Posterior vena cava (tissue), 2 donors: ENCODE measurements around the gene CPNE6. TPM values are rescaled to one million over a fixed set of nuclear protein-coding genes. Genes with fewer than 3 reads are reported as not detected.
A peak's percentile ranks its signal among the peaks of the same experiment; 100 is the strongest.

Experiments
- DNase-seq: peaks from one replicate; pipeline ENCODE4 v3.0.0-alpha.2; 2020; ENCODE audit warnings: low spot score
- intact Hi-C, 2 donors: fragments of 100-400 bp; cut with DNase I; formaldehyde crosslinking; loops; one replicate each; pipeline versions ENCODE4 v1.14.1 to v1.14.2; 2022 to 2023
- total RNA-seq, 2 donors: library from RNA; stranded (reverse); fragmentation: NEBNext Ultra II Directional; extraction: Animal tissue kit (Norgen Biotek cat#: 25700); gene quantifications; one replicate each; pipeline ENCODE4 v1.2.1, GENCODE V29; 2021
- donor health status: DM: yes; HTN: yes; CAD: no.
- donor health status: DM: yes; HTN: yes; CAD: no.

CPNE6 gene
- total RNA-seq, 2 donors from 2014 or later, result 0.32 to 1.3 TPM

DNA sequence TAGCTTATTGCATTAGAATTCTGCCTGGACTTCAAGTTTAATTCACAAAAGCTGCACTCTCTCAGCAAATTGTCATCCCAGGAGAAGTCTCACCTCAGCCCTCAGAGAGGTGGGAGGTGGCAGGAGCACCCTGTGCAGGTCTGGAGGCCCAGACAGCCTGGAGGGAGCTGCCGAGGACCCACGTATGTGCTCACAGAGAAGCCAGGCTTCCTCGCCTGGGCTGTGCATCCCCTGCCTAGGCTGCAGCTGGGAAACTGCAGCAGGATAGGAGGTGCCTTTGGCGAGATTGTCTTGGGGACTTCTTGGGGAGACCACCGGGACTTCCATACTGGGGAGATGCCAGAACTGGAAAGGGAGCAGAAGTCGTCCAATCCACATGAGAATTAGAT lies 8.8 kb downstream of the CPNE6 start:
- DNase-seq, result no peak
- intact Hi-C loops, result no loop called here

DNA sequence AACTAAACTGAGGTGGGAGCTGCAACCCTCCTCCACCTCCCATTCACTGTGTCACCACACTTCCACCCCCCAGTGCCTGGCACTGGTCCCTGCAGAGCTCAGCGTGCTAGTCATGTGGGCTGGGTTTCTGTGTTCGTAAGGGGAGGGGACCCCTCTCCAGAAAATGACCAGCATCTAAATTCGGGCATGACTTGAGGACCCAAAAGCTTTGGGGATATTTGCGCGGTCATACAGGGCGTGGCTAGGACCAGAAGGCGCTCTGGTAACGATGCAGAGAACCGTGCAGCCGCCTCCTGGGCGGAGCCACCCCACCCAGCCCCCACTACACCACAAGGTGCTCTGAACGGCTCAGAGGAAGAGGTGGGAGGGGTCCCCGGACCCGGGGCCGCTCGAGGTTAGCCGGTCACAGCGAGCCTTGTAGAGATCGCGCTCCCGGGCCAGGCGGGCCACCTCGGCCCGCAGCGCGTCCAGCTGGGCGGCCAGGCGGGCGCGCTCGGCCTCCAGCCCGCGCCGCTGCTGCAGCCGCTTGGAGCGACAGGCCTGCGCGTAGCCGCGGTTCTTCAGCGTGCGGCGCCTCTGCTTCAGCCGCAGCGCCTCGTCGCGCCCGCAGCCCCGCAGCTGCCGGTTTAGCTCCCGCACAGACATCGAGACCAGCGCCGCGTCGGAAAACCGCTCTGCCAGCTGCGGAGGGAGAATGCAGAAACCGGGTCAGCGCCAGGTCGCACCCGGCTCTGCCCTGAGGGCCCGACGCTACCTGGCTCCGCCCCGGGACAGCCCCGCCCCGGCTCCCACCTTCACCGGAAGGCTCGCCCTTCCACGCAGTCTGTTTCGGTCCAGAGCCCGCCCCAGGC lies 9.8 kb downstream of the CPNE6 start:
- intact Hi-C loops, result no loop called here
- DNase-seq, result no peak

DNA sequence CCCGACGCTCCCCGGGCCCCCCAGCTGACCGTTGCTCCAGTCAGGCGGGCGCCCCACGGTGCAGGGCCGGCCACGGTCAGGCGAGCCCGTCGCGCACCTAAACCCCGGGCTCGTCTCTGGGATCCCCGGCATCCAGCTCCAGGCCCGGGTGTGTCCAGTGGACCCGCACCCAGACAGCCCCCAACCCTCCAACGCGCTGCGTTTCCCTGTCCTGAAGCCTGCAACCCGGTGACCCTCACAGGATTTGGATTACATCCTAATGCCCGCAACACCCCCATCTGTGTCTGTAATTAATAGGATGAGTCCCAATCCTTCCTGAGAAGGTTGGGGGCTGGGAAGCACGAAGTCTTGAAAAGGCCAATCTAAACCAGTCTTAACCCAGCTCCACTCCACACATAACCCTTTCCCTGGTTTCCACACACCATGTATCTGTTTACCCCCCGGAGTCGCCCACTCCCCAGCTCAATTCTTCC lies 10.4 kb downstream of the CPNE6 start:
- DNase-seq, result no peak

DNA sequence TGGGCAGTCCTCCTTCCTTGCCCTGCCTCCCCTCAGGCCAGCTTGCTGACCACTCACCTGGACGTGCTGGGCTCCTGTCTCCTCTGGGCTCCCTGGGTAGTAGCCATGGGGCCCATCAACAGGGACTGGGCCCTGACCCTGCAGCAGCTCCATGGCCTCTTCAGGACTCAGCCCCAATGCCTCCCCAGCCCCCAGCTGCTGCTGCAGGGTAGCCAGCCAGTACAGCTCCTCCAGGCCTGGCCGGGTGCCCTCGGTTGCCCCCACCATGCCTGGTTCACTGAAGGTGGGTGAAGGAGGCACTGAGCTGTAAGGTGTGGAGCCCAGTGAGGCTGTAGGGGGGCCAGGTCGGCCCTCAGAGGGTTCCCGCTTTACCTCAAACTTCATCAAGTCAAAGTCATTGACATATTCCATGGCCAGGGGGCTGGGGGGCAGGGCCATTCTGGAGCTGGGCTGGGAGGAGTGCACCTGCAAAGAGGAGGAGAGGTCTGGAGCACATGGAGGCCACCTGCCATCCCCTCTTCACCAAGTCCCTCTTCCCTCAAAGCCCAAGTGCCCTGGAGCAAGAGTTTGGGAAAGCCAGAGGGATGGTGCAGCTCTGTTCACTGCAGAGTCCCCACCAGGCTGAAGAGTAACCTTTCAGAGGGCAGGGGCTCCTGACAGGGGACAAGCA lies 11.2 kb downstream of the CPNE6 start:
- intact Hi-C loops, result no loop called here
- DNase-seq, result no peak

More for the DNA sequence above, 10.4 kb downstream of the CPNE6 start:
- intact Hi-C loops, result no loop called here

DNA sequence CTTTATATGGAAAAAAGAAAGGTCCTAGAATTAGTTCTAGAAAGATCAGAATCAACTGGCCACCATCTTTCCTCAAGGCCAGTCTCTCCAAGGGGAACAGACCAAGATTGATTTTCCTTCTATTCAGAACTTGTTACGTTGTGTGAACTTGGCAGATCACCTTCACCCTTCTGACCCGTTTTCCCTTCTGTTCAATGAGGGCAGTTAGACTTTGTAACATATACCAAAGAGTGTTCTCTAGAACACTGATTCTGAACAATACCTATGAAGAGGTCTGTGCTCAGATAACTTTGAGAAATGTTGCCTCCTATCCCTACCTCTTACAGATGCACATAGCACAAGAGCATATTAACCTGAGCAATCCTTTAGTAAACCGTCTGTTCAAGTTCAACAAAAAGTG lies 12.1 kb downstream of the CPNE6 start:
- intact Hi-C loops, result no loop called here
- no peak for DNase-seq

DNA sequence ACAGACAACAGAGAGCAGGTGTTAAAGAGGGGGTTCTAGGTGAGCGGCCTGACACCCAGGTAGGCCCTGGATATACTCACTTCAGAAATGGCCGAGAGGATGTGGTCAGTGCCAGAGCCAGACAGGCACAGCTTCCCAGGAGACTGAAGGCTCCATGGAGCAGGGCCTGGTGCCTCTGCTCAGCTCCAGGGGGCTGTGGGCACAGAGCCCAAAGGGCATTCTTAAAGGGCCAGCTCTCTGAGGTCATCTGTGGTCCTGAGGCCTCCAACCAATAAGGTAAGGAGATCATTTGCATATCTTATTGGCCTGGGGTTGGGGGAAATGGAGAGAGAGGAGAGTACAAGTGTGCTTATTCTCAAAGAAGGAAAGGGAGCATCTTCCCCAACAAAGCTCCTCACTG lies 13.1 kb downstream of the CPNE6 start:
- DNase-seq, result no peak

DNA sequence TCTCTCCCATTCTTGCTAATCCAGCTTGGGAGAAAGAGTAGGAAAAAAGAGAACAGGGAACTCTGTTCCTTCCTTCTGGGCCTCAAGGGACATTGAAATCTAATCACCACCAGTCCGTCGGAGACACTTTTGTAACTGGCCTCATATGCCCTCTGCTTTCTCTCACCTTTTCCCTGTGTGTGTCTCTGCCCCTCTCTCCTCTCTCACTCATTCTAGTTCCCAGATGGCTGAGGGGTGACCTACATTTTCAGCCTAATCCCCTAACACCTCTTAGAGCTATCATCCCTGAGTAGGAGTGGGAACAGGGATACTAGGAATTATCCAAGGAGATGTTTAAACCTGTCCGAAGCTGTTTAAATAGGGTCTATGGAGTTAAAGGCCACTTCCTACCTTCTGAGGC lies 13.9 kb downstream of the CPNE6 start:
- no peak for DNase-seq
- intact Hi-C loops, result no loop called here

More for the DNA sequence above, 13.1 kb downstream of the CPNE6 start:
- intact Hi-C loops, result no loop called here

DNA sequence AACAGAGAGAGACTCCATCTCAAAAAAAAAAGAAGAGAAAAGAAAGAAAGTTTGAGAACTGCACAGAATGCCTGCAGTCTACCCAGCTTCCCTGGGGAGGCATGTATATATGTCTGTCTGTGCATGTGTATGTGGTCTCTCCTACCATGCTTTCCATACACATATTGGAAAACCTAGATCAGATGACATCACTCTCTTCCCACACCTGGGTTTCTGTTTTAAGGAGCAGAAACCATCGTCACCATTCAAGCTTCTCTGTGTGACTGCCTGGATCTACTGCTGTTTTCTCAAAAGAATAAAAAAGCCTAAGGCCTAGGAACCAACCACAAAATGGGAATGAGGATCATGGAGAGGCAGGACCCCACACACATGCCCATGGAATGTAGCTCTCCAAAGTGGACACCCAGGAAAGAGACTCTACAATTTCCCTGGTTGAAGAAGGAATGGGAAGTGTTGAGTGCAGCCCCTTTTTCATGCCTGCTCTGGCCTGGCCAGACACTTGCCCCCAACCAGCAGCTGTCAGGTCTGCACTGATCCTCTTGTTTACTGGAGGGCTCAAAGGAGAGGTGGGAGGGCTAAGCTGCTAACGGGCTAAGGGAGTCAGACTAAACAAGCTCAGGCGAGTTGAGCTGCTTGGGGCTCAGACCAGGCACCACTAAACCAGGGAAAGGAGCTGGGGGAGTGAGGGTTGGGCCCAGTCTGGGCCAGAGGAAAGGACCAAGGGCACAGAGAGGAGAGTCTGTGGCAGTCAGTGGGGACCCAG lies 15.0 kb downstream of the CPNE6 start:
- intact Hi-C loops, result no loop called here
- DNase-seq, result no peak

DNA sequence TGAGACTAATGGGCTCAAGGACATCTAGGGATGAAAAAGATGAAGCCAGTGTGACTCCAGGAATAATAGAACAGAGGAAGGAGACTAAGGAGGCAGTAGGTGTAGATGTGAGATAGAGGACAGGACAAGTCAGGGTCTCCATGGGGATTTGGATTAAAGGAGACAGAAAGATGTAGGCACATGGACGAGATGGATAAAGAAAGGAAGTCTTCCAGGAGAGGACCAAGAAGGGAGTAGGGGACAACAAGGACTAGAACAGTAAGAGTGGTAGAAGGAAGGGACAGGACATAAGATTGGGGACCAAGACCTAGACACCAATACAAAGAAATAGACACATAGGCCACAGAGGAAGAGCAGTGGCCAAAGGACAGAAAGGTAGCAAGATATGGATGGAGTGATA lies 15.6 kb downstream of the CPNE6 start:
- no peak for DNase-seq

DNA sequence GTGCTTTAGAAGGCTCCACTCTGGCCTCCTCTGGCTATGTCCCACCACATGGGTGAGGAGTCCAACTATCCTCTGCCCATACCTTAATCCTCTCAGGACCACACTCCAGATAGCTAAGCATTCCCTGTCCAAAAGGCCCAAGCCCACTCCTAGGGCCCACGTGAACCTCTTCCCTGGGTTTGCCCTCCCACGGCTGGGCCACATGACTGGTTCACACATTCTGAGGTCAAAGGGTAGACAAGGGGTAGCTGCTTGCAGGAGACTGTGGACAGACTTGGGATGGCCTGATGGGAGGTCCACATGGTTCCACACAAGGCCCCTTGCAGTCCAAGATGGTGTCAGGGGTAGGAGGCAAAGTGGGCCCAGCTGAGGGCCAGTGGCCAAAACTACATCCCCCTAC lies 16.7 kb downstream of the CPNE6 start:
- no peak for DNase-seq
- intact Hi-C loops, result no loop called here

More for the DNA sequence above, 15.6 kb downstream of the CPNE6 start:
- intact Hi-C loops, result no loop called here

DNA sequence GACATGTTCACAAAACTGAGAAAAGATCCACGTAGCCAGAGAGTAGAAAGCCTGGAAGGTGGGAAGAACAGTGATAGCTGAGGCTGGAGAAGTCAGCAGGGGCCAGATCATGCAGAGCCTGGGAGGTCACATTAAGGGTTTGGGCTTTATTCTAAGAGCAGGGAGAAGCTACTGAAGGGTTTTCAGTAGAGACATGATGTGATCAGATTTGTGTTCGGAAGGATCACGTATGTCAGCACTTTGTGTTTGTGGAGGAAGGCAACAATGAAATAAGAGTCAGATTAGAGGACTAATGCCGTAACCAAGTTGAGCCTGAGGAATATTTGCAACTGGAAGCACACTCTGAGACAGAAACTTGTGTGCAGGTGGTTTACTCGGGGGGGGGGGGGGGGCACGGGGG lies 18.5 kb downstream of the CPNE6 start:
- DNase-seq, result no peak
- intact Hi-C loops, result loop anchor here in 1 of 2 donors (2.0 kb wide), 1 partner anchor 29 kb away; no protein-coding TSS in a partner anchor

DNA sequence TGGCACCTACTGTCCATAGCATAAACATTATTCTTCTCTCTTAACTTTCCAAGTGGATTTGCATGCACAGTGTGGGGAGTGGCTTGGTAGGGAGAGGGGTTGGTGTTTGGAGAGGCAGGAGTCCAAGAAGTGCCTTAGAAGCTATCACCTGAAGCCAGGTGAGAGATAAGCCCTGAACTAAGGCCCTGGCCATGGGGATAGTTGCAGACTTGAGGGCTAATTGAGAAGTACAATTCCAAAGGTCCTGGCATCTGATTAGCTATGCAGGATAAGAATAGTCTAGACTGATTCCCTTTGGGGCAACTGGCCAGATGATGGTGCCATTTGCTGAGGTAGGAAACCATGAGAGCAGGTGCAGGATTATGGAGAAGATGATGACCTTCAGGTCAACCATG lies 20.7 kb downstream of the CPNE6 start:
- intact Hi-C loops, result no loop called here

DNA sequence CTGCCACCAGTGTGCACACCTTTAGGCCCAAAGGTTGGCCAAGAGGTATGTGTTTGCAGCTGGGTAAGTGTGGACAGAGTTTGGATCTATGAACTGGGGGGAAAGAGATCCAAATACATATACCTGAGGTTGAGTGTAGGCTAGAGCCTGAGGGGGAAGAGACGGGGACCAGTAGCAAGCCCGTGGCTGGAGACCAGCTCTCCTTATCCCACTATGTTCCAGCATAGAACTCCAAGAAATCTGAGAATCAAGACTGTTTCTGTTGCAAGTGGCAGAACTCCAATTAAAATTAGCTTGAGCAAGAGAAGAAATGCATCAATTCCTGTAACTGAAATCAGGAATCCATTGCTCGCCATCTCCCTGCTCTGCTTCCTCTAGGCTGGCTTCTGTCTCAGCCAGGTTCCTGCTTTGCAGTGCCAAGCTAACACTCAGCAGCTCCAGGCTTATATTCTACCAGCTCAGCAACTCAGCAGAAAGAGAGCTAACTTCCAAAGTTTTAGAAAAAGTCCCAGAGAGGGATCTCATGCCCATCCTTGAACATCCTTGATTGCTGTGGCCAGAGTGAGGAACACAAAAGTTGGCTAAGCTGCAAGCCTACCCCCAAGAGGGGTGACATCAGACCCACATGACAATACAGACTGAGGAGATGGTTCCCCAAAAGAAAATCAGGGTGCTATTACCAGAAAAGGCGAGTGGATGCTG lies 21.3 kb downstream of the CPNE6 start:
- no peak for DNase-seq
- intact Hi-C loops, result no loop called here

More for the DNA sequence above, 20.7 kb downstream of the CPNE6 start:
- no peak for DNase-seq

DNA sequence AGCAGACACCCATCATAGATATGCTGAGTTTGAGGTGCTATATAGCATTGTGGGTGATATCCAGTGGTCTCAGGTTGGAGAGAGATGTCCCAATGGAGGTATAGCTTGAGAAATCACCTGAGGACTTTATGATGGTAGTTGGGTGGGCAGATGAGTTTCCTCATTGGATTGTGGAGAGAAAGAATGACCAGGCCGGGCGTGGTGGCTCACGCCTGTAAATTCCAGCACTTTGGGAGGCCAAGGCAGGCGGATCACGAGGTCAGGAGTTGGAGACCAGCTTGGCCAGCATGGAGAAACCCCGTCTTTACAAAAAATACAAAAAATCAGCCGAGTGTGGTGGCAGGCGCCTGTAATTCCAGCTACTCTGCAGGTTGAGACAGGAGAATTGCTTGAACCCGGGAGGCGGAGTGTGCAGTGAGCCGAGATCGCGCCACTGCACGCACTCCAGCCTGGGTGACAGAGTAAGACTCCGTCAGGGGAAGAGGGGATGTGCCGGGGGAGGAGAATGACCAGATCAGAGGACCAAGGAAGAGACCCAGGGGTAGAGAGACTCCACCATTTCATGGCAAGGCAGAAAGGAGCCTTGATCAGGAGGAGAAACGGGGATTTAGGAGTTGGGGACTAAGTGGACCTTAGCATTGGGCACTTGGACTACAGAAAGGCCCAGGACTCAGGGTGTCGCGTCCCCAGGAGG lies 22.0 kb downstream of the CPNE6 start:
- intact Hi-C loops, result no loop called here
- no peak for DNase-seq

DNA sequence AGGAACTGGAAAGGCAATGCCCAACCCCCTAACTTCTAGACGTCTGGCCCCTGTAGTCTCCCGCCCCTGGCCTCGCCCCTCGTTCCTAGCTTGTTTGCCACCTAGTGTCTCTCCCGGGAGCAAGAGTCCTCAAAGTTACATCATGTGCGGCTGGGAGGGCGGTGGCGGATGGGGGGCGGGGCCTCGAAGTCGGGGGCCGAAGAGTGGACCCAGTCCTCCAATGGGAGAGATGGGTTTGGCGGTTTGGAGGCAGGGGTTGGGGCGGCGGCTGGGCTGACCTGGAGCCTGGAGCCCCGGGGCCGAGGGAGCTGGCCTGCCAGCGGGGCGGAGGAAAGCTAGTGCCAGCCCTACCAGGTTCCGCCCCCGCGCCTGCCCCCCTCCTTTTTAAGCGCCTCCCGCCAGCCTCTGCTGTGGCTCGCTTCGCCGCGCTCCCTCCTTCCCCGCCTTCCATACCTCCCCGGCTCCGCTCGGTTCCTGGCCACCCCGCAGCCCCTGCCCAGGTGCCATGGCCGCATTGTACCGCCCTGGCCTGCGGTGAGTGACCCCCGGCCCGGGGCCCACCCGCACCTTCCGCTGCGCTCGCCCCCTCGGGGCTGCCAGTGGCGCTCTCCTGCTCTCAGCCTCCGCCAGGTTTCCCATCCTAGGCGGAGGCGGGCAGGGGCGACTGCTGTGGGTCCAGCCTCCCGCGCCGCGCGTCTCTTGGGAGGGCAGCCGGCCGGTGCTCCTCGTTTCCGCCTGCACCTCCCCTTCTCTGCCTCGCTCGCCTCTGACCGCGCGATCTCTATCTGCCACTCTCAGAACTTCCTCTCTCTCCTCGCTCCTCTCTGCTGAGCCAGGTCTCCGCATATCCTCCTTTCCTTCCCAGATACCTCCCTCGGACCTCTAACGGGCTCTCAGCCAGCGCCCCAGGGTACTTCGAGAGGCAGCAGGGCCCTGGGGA lies 22.8 kb downstream of the CPNE6 start, which contains the start of gene PCK2:
Gene PCK2 (plus strand): TSS at position 411 of the 940 bp plus-strand sequence. CDS start 95 bp downstream, at position 506.
- DNase-seq, result peak; percentile 98
- intact Hi-C loops, result no loop called here

DNA sequence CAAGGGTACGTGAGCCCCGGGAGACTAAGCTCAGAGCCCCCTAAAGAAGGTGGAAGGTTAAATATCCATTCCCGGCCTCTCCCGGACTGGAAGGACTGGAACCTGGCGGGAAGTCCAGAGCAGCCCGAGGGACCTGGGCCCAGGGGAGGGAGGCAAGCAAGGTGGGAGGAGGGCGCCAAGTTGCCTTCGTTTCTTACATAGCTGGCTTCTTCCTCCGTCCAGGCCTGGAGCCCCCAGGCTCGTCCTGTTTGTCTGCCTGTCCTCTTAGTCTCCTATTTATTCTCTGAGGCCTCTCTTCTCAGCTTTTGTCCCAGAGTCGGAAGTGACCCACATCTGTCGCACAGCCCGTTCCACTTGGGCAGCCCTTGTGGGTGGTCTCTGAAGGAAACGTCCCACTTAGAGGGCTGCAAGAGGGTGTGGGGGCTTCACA lies 23.5 kb downstream of the CPNE6 start:
- intact Hi-C loops, result no loop called here
- DNase-seq, result no peak

DNA sequence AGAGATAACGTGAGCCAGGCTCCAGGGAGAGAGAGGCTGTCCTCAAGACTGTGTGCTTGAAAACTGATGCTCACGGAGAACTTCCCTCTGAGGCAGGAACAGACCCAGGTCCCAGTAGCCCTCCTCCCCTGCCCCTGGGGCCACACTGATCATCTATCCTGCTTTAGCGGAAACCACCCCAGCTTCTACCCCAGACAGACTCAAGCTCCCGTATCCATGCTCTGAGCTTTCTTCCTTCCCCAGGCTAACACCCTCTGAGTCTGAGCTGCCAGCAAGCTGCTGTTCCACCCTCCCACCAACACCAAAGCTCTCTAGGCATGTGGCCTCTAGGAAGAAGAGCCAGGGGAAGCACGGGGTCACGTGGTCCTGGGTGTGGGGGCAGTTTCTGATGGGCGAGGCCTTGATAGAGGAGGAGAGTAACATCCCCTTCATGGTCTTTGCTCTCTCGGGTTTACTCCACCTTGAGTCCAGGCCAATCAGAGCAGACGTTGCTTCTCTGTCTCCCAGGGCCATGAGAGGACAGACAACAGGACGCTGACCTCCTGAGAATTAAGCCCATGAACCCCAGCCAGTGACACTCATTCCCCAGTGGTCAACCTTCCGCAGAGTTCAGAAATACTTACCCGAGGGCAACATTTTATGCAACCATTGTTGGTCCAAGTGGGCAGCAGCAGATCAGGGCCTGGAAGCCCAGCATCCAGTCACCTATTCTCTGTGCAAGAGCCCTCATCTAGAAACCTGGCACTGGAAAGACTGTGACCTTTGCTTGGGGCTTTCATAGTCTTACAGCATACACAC lies 24.1 kb downstream of the CPNE6 start:
- intact Hi-C loops, result no loop called here
- DNase-seq, result peak; percentile 90
